HUES64 (cell line): ENCODE data around the gene ATXN10.
A peak's percentile ranks its signal among the peaks of the same experiment; 100 is the strongest.

Source experiments
- H3K27ac ChIP-seq: 2 replicates; pipeline ENCODE4 v1.7.0; 2013; ENCODE audit warnings: low read depth, low read length, inconsistent platforms
- H3K27me3 ChIP-seq: 2 replicates; pipeline ENCODE4 v1.6.1; 2013; ENCODE audit warnings: mild to moderate bottlenecking, low read length; ENCODE audit not compliant: insufficient read depth
- H3K36me3 ChIP-seq: 2 replicates; pipeline ENCODE4 v1.6.1; 2013; ENCODE audit warnings: mild to moderate bottlenecking, low read length; ENCODE audit not compliant: insufficient read depth
- H3K4me1 ChIP-seq: 2 replicates; pipeline ENCODE4 v1.6.1; 2013; ENCODE audit warnings: mild to moderate bottlenecking, low read length, moderate library complexity; ENCODE audit not compliant: insufficient read depth
- H3K4me3 ChIP-seq: 2 replicates; pipeline ENCODE4 v1.5.1; 2013; ENCODE audit warnings: mild to moderate bottlenecking, low read length, moderate library complexity
- H3K9ac ChIP-seq: 2 replicates; pipeline ENCODE4 v1.6.1; 2013; ENCODE audit warnings: mild to moderate bottlenecking, low read depth, low read length
- H3K9me3 ChIP-seq: 2 replicates; pipeline ENCODE4 v1.6.1; 2013; ENCODE audit warnings: low read depth, low read length; ENCODE audit not compliant: insufficient read depth
- WGBS: fragments of 150-250, 120-280 bp; methylation state at CpG from one replicate; pipeline ENCODE4 v1.1.7; 2013; ENCODE audit warnings: missing lambda C conversion rate; 5-methylcytosine and 5-hydroxymethylcytosine counted together

ATXN10 gene

DNA sequence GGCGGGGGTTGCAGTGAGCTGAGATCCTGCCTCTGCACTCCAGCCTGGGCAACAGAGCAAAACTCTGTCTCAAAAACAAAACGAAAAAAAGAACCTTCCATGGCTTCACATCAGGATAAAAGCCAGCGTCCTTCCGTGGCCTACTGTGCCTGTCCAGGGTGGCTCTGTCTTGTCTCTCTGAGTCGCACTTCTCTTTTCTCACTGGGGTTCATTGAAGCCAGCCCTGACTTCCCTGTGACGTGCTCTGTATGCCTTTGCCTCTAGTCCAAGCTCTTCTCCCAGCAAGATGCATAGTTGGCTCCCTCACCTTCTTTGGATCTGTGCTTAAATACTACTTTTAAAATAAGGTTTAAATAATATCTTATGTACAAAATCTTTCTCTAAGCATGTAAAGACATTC lies 11.6 kb downstream of the ATXN10 start:
- Histone ChIP-seq H3K27ac (no peak overlapping the region), H3K36me3 (no peaks in the 10 kb centered on the region), H3K27me3 (no peaks in the 10 kb centered on the region), H3K9ac (no peak overlapping the region), H3K9me3 (no peaks in the 10 kb centered on the region), H3K4me3 (no peak overlapping the region), H3K4me1 (peaks cover 19% of the 10 kb centered on the region)
- WGBS = 87% methylated on average over 6 of the region's 6 CpGs

DNA sequence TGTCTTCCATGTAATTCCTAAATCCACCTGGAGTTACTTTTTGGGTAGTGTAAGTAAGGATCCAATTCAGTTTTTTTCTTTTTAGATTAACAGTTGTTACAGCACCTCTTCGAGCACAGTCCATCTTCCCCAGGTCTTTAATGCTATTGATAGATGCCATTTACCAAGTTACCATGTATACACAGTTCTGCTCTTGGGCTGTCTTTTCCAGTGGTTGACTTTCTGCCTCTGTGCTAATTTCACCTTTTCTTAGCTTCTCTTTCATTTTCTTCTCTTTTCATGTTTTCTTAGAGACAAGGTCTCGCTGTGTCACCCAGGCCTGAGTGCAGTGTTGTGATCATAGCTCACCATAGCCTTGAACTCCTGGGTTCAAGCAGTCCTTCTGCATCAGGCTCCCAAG lies 12.0 kb downstream of the ATXN10 start:
- Histone ChIP-seq H3K36me3 (no peaks in the 10 kb centered on the region), H3K27ac (no peak overlapping the region), H3K27me3 (no peaks in the 10 kb centered on the region), H3K9ac (no peak overlapping the region), H3K4me3 (no peak overlapping the region), H3K4me1 (peaks cover 19% of the 10 kb centered on the region), H3K9me3 (no peaks in the 10 kb centered on the region)
- whole genome bisulfite sequencing = 91% methylated on average over 2 of the region's 2 CpGs

DNA sequence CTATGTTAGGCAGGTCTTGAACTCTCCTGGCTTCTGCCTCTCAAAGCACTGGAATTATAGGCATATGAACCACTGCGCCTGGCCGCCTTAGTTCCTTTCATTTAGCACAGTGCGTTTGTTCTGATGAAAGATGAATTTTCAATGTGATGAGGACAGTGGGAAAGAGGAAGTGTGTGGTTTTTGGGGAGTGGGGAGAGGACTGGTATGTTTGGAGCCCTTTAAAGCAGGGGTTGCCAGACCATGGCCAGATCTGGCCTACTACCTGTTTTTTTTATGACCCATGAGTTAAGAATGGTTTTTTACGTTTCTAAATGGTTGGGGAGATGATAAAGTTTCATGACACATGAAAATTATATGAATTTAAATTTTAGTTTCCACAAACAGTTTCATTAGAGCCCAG lies 12.5 kb downstream of the ATXN10 start:
- no peak overlapping the region for H3K9ac ChIP-seq
- no peaks in the 10 kb centered on the region for H3K27me3 ChIP-seq
- H3K27ac ChIP-seq = no peak overlapping the region
- peaks cover 19% of the 10 kb centered on the region for H3K4me1 ChIP-seq
- no peak overlapping the region for H3K4me3 ChIP-seq
- H3K9me3 ChIP-seq = no peaks in the 10 kb centered on the region
- no peaks in the 10 kb centered on the region for H3K36me3 ChIP-seq
- WGBS = 94% methylated on average over 4 of the region's 4 CpGs

DNA sequence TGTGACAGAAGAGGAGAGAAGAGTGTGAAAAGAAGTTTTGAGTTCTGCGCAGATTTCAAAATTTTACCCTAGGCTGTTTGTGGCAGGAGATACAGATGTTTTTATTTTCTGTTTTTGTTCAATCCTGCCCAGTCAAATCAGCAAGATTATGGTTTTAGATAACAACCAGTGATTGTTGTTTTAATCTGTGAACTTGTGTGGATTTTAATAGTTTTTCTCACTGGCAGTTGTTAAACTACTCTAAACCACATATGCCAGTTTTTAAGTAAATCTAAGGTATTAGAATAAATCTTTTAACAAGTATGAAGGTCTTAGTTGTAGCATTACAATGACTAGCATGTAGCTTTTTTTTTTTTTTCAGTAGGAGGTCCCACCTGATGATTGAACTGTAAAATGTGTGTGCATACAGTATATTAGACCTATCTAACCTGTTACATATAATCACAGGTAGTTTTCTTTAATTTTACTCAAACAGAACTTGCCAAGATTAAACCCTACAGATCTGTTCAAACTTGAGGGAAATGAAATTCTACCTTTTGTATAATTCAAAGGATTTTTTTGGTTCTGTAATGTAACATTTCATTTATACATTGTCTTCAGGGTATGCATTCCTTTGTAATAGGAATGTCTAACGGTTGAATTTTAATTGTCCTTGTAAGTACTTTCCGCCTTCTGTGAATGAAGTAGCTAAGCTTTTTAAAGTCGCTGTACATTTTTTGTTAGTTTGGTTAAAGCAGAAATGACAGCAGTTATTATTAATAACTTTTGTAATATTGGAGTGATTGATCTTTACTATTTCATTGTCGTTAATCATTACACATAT lies 13.3 kb downstream of the ATXN10 start:
- H3K9me3 ChIP-seq = no peaks in the 10 kb centered on the region
- H3K4me3 ChIP-seq = no peak overlapping the region
- peaks cover 6% of the 10 kb centered on the region for H3K36me3 ChIP-seq
- H3K27ac ChIP-seq = no peak overlapping the region
- peaks cover 19% of the 10 kb centered on the region for H3K4me1 ChIP-seq
- H3K9ac ChIP-seq = no peak overlapping the region
- no peaks in the 10 kb centered on the region for H3K27me3 ChIP-seq
- 93% methylated on average over 4 of the region's 5 CpGs for WGBS

DNA sequence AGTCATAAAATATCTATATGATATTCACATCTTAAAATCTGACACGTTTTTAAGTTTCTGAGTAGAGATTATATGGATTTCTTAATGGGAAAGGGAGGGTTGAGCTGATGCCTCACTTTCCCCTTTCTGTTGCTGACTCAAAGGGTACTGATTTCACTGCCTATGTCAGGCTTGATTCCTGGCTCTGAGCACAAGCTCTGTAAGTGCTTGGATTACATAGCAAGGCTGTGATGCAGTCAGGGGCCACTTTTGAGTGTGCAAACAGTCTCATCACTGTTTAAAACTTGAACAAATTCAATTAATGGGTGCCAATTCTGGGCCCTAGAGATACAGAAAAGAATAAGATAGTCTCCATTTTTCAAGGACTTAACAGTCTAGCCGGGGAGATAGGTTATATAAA lies 14.4 kb downstream of the ATXN10 start:
- WGBS = 93% methylated on average over 2 of the region's 2 CpGs
- H3K9ac ChIP-seq = no peak overlapping the region
- no peak overlapping the region for H3K27ac ChIP-seq
- peaks cover 12% of the 10 kb centered on the region for H3K36me3 ChIP-seq
- H3K9me3 ChIP-seq = no peaks in the 10 kb centered on the region
- peaks cover 19% of the 10 kb centered on the region for H3K4me1 ChIP-seq
- no peak overlapping the region for H3K4me3 ChIP-seq
- H3K27me3 ChIP-seq = no peaks in the 10 kb centered on the region

DNA sequence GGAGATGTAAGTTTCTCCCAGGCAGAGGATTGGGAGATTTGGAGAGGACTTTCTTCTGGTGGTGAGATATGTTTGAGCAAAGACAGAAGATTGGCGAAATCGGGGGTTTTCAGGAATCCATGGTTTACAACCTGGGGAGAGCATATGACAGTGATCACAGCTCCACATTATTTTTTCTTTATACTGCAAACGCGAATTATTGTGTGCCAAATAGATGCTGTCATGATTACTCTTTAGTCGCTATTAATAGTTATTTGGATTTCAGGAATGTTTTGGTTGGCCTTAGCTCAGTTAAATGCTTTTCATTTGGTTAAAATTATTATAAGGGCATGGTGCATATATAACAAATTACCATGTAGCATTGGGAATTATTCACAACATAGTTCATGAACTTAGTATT lies 15.2 kb downstream of the ATXN10 start:
- Histone ChIP-seq H3K36me3 (peaks cover 14% of the 10 kb centered on the region), H3K27me3 (no peaks in the 10 kb centered on the region), H3K27ac (no peak overlapping the region), H3K4me3 (no peak overlapping the region), H3K9me3 (no peaks in the 10 kb centered on the region), H3K4me1 (peaks cover 21% of the 10 kb centered on the region), H3K9ac (no peak overlapping the region)
- 92% methylated on average over 5 of the region's 5 CpGs for WGBS

DNA sequence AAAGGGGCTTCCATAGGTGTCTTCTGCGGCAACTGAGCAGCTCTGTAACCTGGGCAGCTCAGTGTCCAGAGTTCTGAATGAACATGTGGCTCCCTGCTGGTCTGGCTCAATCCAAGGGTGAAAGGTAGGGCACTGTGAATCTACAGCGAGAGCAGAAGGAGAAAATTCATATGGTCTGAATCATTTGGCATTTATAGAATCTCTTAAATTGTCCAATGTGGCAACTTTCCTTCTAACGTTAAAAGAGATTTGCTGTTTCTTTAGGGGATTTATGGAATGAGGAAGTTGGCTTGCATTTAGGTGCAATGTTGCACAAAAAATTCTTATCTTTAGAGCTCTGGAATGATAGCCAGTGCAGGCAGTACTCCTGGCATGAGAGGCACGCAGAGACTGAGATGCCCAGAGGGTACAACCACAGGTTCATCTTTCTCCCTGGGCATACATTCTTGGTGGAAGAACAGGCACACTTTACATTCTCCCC lies 17.0 kb downstream of the ATXN10 start:
- Histone ChIP-seq H3K36me3 (peaks cover 32% of the 10 kb centered on the region), H3K9me3 (no peaks in the 10 kb centered on the region), H3K4me1 (peaks cover 27% of the 10 kb centered on the region), H3K9ac (no peak overlapping the region), H3K4me3 (no peak overlapping the region), H3K27ac (no peak overlapping the region), H3K27me3 (no peaks in the 10 kb centered on the region)
- WGBS = 92% methylated on average over 4 of the region's 4 CpGs

DNA sequence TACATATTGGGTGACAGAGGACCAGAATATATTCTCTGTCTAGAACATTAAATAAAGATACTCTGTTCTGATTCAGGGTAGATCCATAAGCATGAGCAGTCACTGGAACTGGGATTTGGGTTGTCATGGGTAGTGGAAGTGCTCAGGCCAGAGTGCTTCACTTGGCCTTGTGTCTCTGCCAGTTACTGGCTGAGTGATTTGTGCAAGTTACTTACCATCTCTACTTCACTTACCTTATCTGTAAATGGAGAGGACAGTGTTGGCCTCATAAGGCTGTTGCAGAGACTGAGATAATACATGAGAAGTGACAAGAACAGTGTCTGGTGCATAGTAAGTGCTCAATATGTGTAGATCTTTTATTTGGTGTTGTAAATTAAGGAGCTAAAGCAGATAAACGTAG lies 17.6 kb downstream of the ATXN10 start:
- Histone ChIP-seq H3K9me3 (no peaks in the 10 kb centered on the region), H3K9ac (no peak overlapping the region), H3K36me3 (peaks cover 38% of the 10 kb centered on the region), H3K4me3 (no peak overlapping the region), H3K27ac (no peak overlapping the region), H3K27me3 (no peaks in the 10 kb centered on the region), H3K4me1 (peaks cover 23% of the 10 kb centered on the region)
- 100% methylated on average over 1 of the region's 1 CpG for WGBS

DNA sequence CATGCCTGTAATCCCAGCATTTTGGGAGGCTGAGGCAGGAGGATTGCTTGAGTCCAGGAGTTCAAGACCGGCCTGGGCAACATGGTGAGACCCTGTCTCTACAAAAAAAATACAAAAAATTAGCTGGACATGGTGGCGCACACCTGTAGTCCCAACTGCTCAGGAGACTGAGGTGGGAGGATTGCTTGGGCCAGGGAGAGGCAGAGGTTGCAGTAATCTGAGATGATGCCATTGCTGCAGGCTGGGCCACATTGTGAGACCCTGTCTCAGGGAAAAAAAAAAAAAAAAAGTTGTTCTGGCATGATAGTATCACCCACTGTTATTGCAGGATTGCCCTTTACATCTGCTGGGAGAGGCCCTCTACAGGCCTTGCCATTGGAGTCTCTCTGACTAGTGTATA lies 18.4 kb downstream of the ATXN10 start:
- H3K9ac ChIP-seq = no peak overlapping the region
- peaks cover 40% of the 10 kb centered on the region for H3K36me3 ChIP-seq
- H3K9me3 ChIP-seq = no peaks in the 10 kb centered on the region
- no peak overlapping the region for H3K4me3 ChIP-seq
- H3K27ac ChIP-seq = no peak overlapping the region
- WGBS = 95% methylated on average over 2 of the region's 2 CpGs
- no peaks in the 10 kb centered on the region for H3K27me3 ChIP-seq
- H3K4me1 ChIP-seq = peaks cover 16% of the 10 kb centered on the region

DNA sequence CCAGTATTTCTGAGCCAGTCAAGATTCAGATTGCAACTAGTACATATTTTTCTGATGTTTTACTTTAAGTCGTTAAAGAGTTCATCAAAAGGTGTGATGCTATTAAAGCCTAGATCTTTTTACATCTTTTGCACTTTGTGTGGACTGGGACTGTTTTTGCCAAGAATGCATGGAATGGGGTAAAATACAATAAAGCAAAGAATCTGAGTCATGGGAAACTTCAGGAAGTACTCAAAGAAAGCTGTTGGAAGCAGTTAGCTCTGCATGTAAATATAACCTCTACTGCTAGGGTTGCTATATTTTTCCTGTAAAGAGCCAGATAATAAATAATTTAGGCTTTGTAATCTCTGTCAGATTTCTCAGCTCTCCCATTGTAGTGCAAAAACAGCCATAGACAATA lies 20.9 kb downstream of the ATXN10 start:
- 52% methylated on average over 1 of the region's 1 CpG for WGBS
- Histone ChIP-seq H3K9me3 (no peaks in the 10 kb centered on the region), H3K27me3 (no peaks in the 10 kb centered on the region), H3K4me1 (peaks cover 16% of the 10 kb centered on the region), H3K4me3 (no peak overlapping the region), H3K9ac (no peak overlapping the region), H3K27ac (peak overlapping the region; percentile 77), H3K36me3 (peaks cover 56% of the 10 kb centered on the region)

DNA sequence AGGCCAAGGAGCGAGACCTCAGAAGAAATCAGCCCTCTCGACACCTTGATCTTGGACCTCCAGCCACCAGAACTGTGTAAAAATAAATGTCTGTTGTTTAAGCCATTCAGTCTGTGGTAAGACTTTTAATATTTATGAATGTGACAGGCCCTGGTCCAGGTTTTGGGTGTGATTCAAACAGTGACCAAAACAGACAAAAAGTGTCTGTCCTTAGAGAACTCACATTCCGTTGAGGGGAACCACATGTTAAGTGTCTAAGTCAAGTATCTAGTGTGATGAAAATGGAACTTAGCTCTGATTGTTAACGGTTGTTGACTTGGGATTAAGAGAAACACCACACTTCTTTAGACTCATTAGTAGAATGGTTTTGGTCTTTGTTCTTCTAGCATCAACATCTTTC lies 22.2 kb downstream of the ATXN10 start:
- H3K27ac ChIP-seq = no peak overlapping the region
- H3K27me3 ChIP-seq = no peaks in the 10 kb centered on the region
- no peak overlapping the region for H3K9ac ChIP-seq
- H3K36me3 ChIP-seq = peaks cover 67% of the 10 kb centered on the region
- H3K9me3 ChIP-seq = no peaks in the 10 kb centered on the region
- no peak overlapping the region for H3K4me3 ChIP-seq
- H3K4me1 ChIP-seq = peaks cover 16% of the 10 kb centered on the region
- 97% methylated on average over 4 of the region's 4 CpGs for WGBS

DNA sequence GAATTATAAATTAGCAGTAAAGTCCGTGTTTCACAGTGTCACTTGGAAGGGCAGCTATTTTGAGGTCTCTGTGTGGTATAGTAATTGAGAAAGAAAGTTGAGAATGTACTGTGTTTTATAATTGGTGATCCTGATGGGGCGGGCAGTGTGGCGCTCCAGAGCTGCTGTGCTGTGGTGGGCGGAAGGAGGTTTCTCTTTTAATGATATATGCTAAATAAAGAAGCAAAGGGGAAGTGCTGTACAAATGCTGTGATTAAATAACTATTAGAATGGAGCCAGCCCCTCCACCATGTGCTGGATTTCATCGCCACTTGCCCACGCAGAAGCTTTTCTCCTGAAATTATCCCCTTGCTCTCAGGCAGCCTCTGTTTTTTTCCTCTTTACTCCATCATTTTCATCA lies 24.6 kb downstream of the ATXN10 start:
- Histone ChIP-seq H3K27me3 (no peaks in the 10 kb centered on the region), H3K9me3 (no peaks in the 10 kb centered on the region), H3K36me3 (peaks cover 78% of the 10 kb centered on the region), H3K27ac (no peak overlapping the region), H3K4me3 (no peak overlapping the region), H3K4me1 (peaks cover 16% of the 10 kb centered on the region), H3K9ac (no peak overlapping the region)
- WGBS = 94% methylated on average over 6 of the region's 6 CpGs
